ENCODE measurements around the gene SORCS2. TPM values are rescaled to one million over a fixed set of nuclear protein-coding genes. Genes with fewer than 3 reads are reported as not detected.

SORCS2 gene
- total RNA-seq, 1 donor from 2014 or later = 13.8 TPM

DNA sequence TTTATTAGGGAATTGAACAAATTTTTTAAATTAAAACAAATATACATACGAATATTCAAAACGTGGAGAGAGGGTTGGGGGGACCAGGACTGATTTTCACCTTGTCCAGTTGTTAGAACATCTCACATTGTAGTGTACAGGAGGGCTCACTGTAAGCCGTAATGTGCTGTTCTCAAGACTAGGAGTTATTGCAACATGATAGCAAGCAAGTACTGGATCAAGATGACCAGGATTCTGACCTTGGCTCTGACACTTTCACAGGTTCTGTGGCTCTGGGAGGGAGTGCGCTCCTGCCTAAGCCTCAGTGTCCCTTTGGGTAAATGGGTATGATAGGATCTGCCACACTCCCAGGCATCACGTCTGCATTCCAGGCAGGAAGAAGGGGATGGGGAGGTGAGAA lies 59.0 kb downstream of the SORCS2 start:
- Histone ChIP-seq H3K4me3 (ENCODE audit: insufficient read depth, low read depth, low read length) (no peak overlapping the region), H3K4me2 (ENCODE audit: low read length) (no peak overlapping the region), H3K79me2 (ENCODE audit: insufficient read depth, low read length) (peaks cover 7% of the 10 kb centered on the region), H3K9ac (ENCODE audit: low read length) (no peak overlapping the region), H2AFZ (ENCODE audit: low read depth, low read length) (no peak overlapping the region), H3K4me1 (ENCODE audit: insufficient read depth, low read length) (peaks cover 8% of the 10 kb centered on the region), H4K20me1 (ENCODE audit: insufficient read depth, low read length) (peaks cover 24% of the 10 kb centered on the region), H3K27me3 (ENCODE audit: insufficient read depth, low read length) (no peaks in the 10 kb centered on the region), H3K27ac (ENCODE audit: low read depth, low read length) (no peak overlapping the region), H3K9me3 (ENCODE audit: insufficient read depth, low read depth, low read length) (no peaks in the 10 kb centered on the region), H3K36me3 (ENCODE audit: insufficient read depth, low read length) (no peaks in the 10 kb centered on the region)
- Mint-ChIP-seq H3K9me3 (ENCODE audit: unreplicated experiment) (peaks cover 9% of the 10 kb centered on the region), H3K36me3 (ENCODE audit: low read depth, unreplicated experiment) (peaks cover 12% of the 10 kb centered on the region), H3K27ac (ENCODE audit: unreplicated experiment) (no peak overlapping the region), H3K4me1 (ENCODE audit: low read depth, unreplicated experiment) (peaks cover 8% of the 10 kb centered on the region), H3K27me3 (ENCODE audit: low read depth, unreplicated experiment) (peaks cover 23% of the 10 kb centered on the region), H3K4me3 (ENCODE audit: unreplicated experiment) (no peak overlapping the region)
- DNase-seq (ENCODE audit: low read depth) (no peak), FAIRE-seq (no peak)
- TF ChIP-seq, protein P1, sequence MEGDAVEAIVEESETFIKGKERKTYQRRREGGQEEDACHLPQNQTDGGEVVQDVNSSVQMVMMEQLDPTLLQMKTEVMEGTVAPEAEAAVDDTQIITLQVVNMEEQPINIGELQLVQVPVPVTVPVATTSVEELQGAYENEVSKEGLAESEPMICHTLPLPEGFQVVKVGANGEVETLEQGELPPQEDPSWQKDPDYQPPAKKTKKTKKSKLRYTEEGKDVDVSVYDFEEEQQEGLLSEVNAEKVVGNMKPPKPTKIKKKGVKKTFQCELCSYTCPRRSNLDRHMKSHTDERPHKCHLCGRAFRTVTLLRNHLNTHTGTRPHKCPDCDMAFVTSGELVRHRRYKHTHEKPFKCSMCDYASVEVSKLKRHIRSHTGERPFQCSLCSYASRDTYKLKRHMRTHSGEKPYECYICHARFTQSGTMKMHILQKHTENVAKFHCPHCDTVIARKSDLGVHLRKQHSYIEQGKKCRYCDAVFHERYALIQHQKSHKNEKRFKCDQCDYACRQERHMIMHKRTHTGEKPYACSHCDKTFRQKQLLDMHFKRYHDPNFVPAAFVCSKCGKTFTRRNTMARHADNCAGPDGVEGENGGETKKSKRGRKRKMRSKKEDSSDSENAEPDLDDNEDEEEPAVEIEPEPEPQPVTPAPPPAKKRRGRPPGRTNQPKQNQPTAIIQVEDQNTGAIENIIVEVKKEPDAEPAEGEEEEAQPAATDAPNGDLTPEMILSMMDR (IDR thresholded peaks at IDR 0.05; ENCODE audit: insufficient read depth, low read depth, low read length) = no peak
- TF ChIP-seq EZH2 (IDR thresholded peaks at IDR 0.05; ENCODE audit: insufficient read depth, low read length) = no peak

DNA sequence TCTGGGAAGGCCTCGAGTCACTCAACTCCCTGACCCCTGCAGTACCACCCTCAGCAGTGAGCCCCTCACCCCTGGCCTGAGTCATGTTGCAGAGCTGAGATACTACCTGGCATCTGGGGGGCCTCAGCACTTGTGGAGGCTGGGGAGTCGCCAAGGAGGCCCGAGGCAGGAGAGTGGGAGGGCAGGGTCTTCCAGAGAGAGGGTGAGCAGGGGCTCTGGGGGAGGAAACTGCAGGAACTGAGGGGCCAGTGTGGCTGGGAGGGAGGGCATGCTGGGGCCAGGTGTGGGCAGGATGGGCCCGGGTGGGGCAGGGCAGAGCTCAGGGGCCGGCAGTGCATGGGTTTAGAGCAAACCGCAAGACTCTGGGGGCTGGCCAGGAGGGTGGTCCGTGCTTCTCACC lies 59.7 kb downstream of the SORCS2 start:
- Histone ChIP-seq H3K4me3 (ENCODE audit: insufficient read depth, low read depth, low read length) (no peak overlapping the region), H3K27me3 (ENCODE audit: insufficient read depth, low read length) (no peaks in the 10 kb centered on the region), H3K9ac (ENCODE audit: low read length) (no peak overlapping the region), H3K79me2 (ENCODE audit: insufficient read depth, low read length) (peaks cover 7% of the 10 kb centered on the region), H3K4me1 (ENCODE audit: insufficient read depth, low read length) (peaks cover 8% of the 10 kb centered on the region), H3K27ac (ENCODE audit: low read depth, low read length) (no peak overlapping the region), H2AFZ (ENCODE audit: low read depth, low read length) (no peak overlapping the region), H3K36me3 (ENCODE audit: insufficient read depth, low read length) (no peaks in the 10 kb centered on the region), H3K4me2 (ENCODE audit: low read length) (no peak overlapping the region), H3K9me3 (ENCODE audit: insufficient read depth, low read depth, low read length) (no peaks in the 10 kb centered on the region), H4K20me1 (ENCODE audit: insufficient read depth, low read length) (peaks cover 18% of the 10 kb centered on the region)
- Mint-ChIP-seq H3K36me3 (ENCODE audit: low read depth, unreplicated experiment) (peaks cover 14% of the 10 kb centered on the region), H3K27me3 (ENCODE audit: low read depth, unreplicated experiment) (peaks cover 19% of the 10 kb centered on the region), H3K4me3 (ENCODE audit: unreplicated experiment) (no peak overlapping the region), H3K4me1 (ENCODE audit: low read depth, unreplicated experiment) (peaks cover 9% of the 10 kb centered on the region), H3K9me3 (ENCODE audit: unreplicated experiment) (peaks cover 9% of the 10 kb centered on the region), H3K27ac (ENCODE audit: unreplicated experiment) (no peak overlapping the region)
- DNase-seq (ENCODE audit: low read depth) (no peak), FAIRE-seq (no peak)
- no peak for TF ChIP-seq EZH2 (IDR thresholded peaks at IDR 0.05; ENCODE audit: insufficient read depth, low read length)
- TF ChIP-seq, protein P1 (IDR thresholded peaks at IDR 0.05; ENCODE audit: insufficient read depth, low read depth, low read length) = no peak

DNA sequence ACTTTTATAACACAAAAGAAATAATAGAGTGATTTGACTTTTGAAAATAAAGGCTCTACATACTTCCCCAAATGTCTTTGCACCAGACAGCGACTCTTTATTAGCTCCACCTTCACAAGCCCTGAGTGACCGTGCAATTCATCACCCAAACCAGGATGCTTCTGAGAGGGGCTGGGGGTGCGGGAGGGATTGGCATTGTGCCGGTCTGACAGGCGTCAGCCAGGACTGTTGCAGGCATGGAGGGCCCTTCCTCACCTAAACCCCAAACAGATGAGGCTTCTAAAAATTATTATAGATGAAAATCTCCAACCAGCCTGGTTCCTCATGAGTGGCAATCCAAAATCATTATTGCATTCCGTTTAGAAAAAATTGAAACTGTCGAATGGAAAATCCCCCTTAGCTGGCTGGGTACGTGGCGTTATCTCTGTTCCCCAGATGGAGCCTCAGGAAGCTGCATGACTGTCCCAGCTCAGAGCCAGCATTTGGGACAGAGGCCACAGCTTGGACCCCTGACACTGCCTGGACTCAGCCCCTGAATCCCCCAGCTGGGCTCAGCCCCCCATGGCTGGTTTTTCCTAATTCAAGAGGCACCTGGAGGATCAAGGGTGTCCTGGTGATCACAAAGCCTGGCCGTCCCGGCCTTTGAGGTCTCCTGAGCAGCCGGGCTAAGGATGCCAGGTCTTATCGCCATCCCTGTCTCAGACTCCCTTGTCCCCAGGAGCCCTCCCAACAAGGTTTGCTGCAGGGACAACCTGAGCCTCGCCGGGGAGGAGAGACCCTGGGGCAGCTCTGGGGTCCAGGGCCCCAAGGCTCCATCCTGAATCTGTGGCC lies 60.4 kb downstream of the SORCS2 start:
- H3K27me3 ChIP-seq (ENCODE audit: insufficient read depth, low read length) = no peaks in the 10 kb centered on the region
- H4K20me1 ChIP-seq (ENCODE audit: insufficient read depth, low read length) = peaks cover 18% of the 10 kb centered on the region
- H3K9ac ChIP-seq (ENCODE audit: low read length) = no peak overlapping the region
- TF ChIP-seq, protein P1 (IDR thresholded peaks at IDR 0.05; ENCODE audit: insufficient read depth, low read depth, low read length) = no peak
- no peak for TF ChIP-seq EZH2 (IDR thresholded peaks at IDR 0.05; ENCODE audit: insufficient read depth, low read length)
- H3K9me3 ChIP-seq (ENCODE audit: insufficient read depth, low read depth, low read length) = no peaks in the 10 kb centered on the region
- peaks cover 7% of the 10 kb centered on the region for H3K79me2 ChIP-seq (ENCODE audit: insufficient read depth, low read length)
- H3K9me3 Mint-ChIP-seq (ENCODE audit: unreplicated experiment) = peaks cover 9% of the 10 kb centered on the region
- DNase-seq (ENCODE audit: low read depth) = no peak
- H3K4me1 Mint-ChIP-seq (ENCODE audit: low read depth, unreplicated experiment) = peaks cover 9% of the 10 kb centered on the region
- H3K36me3 ChIP-seq (ENCODE audit: insufficient read depth, low read length) = no peaks in the 10 kb centered on the region
- no peak overlapping the region for H2AFZ ChIP-seq (ENCODE audit: low read depth, low read length)
- no peak overlapping the region for H3K4me3 ChIP-seq (ENCODE audit: insufficient read depth, low read depth, low read length)
- H3K36me3 Mint-ChIP-seq (ENCODE audit: low read depth, unreplicated experiment) = peaks cover 15% of the 10 kb centered on the region
- no peak overlapping the region for H3K4me2 ChIP-seq (ENCODE audit: low read length)
- FAIRE-seq = no peak
- peaks cover 8% of the 10 kb centered on the region for H3K4me1 ChIP-seq (ENCODE audit: insufficient read depth, low read length)
- peaks cover 19% of the 10 kb centered on the region for H3K27me3 Mint-ChIP-seq (ENCODE audit: low read depth, unreplicated experiment)
- H3K27ac ChIP-seq (ENCODE audit: low read depth, low read length) = no peak overlapping the region
- no peak overlapping the region for H3K27ac Mint-ChIP-seq (ENCODE audit: unreplicated experiment)
- H3K4me3 Mint-ChIP-seq (ENCODE audit: unreplicated experiment) = no peak overlapping the region

Measured in astrocyte (in vitro differentiated cells and primary cell).